PC-3 (cell line): Measurements from ENCODE around the gene RNU7-1. TPM values are rescaled to one million over a fixed set of nuclear protein-coding genes. Genes with fewer than 3 reads are reported as not detected.
A peak's percentile ranks its signal among the peaks of the same experiment; 100 is the strongest.
"Not testable (repeated sequence)": the region's sequence is repeated elsewhere in the genome, so short reads cannot be mapped to it uniquely, and the experiment has no call there.

ENCODE experiments used
- ATAC-seq: fragments of 200-7000 bp; cut with Tn5 transposase; 2 replicates; pipeline ENCODE4 v1.9.1; 2020; ENCODE audit warnings: mild to moderate bottlenecking, moderate library complexity
- BruUV-seq: library from RNA; stranded (reverse); fragments of 400-500 nt; replicated peaks from 2 replicates; lab custom pipeline; 2021; lab: Mats Ljungman, UMichigan
- CTCF ChIA-PET: fragments of 300-600 bp; sonication (Branson Sonifier 250); formaldehyde crosslinking; loops from one replicate; lab custom pipeline; 2022; ENCODE audit warnings: antibody characterized with exemption; lab: Charles Lee
- POLR2A ChIA-PET: fragments of 300-600 bp; sonication (Branson Sonifier 250); formaldehyde crosslinking; loops from one replicate; lab custom pipeline; 2022; ENCODE audit warnings: antibody characterized with exemption; ENCODE audit not compliant: unreplicated experiment; lab: Charles Lee
- DNase-seq: peaks from one replicate; pipeline ENCODE4 v3.0.0-alpha.2; 2015
- H2AFZ ChIP-seq: fragments of 300-600 bp; sonication (generic); 2 replicates; pipeline ENCODE4 v1.6.0; 2016; ENCODE audit warnings: antibody characterized with exemption, low read length
- H3F3A ChIP-seq: fragments of 300-600 bp; sonication (generic); one replicate; pipeline ENCODE4 v1.6.0; 2017; ENCODE audit warnings: antibody characterized with exemption, low read length, control low read depth, mild to moderate bottlenecking; ENCODE audit not compliant: unreplicated experiment
- H3K27ac ChIP-seq: fragments of 300-600 bp; sonication (generic); 2 replicates; pipeline ENCODE4 v1.5.1; 2016; ENCODE audit warnings: mild to moderate bottlenecking, low read length
- H3K27me3 ChIP-seq: fragments of 300-600 bp; sonication (generic); 2 replicates; pipeline ENCODE4 v1.6.1; 2016; ENCODE audit warnings: low read length, mixed read lengths
- H3K36me3 ChIP-seq: fragments of 300-600 bp; sonication (generic); 2 replicates; pipeline ENCODE4 v1.6.1; 2016; ENCODE audit warnings: low read depth, mixed run types, low read length, mixed read lengths
- H3K4me1 ChIP-seq: fragments of 300-600 bp; sonication (generic); 2 replicates; pipeline ENCODE4 v1.5.1; 2016; ENCODE audit warnings: low read length; ENCODE audit not compliant: insufficient read depth
- H3K4me2 ChIP-seq: fragments of 300-600 bp; sonication (generic); 2 replicates; pipeline ENCODE4 v1.6.0; 2016; ENCODE audit warnings: low read length
- H3K4me3 ChIP-seq: fragments of 300-600 bp; sonication (generic); 2 replicates; pipeline ENCODE4 v1.5.1; 2016; ENCODE audit warnings: mild to moderate bottlenecking, low read length, mixed read lengths
- H3K79me2 ChIP-seq: fragments of 300-600 bp; sonication (generic); 2 replicates; pipeline ENCODE4 v1.6.1; 2017; ENCODE audit warnings: low read length, mixed read lengths
- H3K9ac ChIP-seq: fragments of 300-600 bp; sonication (generic); 2 replicates; pipeline ENCODE4 v1.6.0; 2016; ENCODE audit warnings: mild to moderate bottlenecking, low read length
- H3K9me2 ChIP-seq: fragments of 300-600 bp; sonication (generic); replicated peaks from 2 replicates; pipeline ENCODE4 v1.6.1; 2016; ENCODE audit warnings: mixed run types, low read length, mixed read lengths
- H3K9me3 ChIP-seq: fragments of 300-600 bp; sonication (generic); 2 replicates; pipeline ENCODE4 v1.6.1; 2016; ENCODE audit warnings: low read length, mixed read lengths
- H4K20me1 ChIP-seq: fragments of 300-600 bp; sonication (generic); 2 replicates; pipeline ENCODE4 v1.6.1; 2016; ENCODE audit warnings: low read length, mixed read lengths
- CTCF ChIP-seq: fragments of 300-600 bp; sonication (generic); conservative IDR thresholded peaks from 2 replicates; pipeline ENCODE4 v1.5.1; 2017; ENCODE audit warnings: antibody characterized with exemption, low read depth, mild to moderate bottlenecking, low read length
- EZH2 ChIP-seq: fragments of 300-600 bp; sonication (generic); IDR thresholded peaks from one replicate; pipeline ENCODE4 v1.6.1; 2017; ENCODE audit warnings: antibody characterized with exemption, mild to moderate bottlenecking, low read length; ENCODE audit not compliant: unreplicated experiment
- EZH2phosphoT487 ChIP-seq: fragments of 300-600 bp; sonication (generic); IDR thresholded peaks from 2 replicates; pipeline ENCODE4 v1.6.1; 2018; ENCODE audit warnings: mild to moderate bottlenecking, antibody characterized with exemption, low read length, borderline replicate concordance
- intact Hi-C: fragments of 100-400 bp; cut with micrococcal nuclease; formaldehyde crosslinking; loops from 2 replicates; pipeline ENCODE4 v1.9.0; 2023
- total RNA-seq: library from RNA; depleted of rRNA; stranded (reverse); fragments of >200 nt; gene quantifications from 2 replicates; pipeline ENCODE4 v1.2.3, GENCODE V29; 2014

Gene RNU7-1
- total RNA-seq, 1 experiment from 2014 or later, result not detected

- Histone ChIP-seq H3K4me3 (peak within 1 kb of the TSS; percentile 85), H3K9ac (peak within 1 kb of the TSS; percentile 72), H3K9me2 (no peaks in the 10 kb centered on the region), H3K36me3 (no peaks in the 10 kb centered on the region), H3K27me3 (no peaks in the 10 kb centered on the region), H4K20me1 (no peaks in the 10 kb centered on the region), H3K9me3 (no peaks in the 10 kb centered on the region), H2AFZ (peak within 1 kb of the TSS; percentile 99), H3F3A (no peaks in the 10 kb centered on the region), H3K27ac (peak within 1 kb of the TSS; percentile 22), H3K79me2 (no peaks in the 10 kb centered on the region), H3K4me1 (peaks cover 16% of the 10 kb centered on the region), H3K4me2 (peak within 1 kb of the TSS; percentile 99)
- peak; percentile 92 for DNase-seq
- TF ChIP-seq CTCF (no peak), EZH2 (no peak), EZH2phosphoT487 (no peak)
- POLR2A ChIA-PET, result interaction anchor here (0.6 to 0.9 kb wide), 3 partner anchors 13 to 46 kb away, joined by 3 to 8 read pairs (median 4); no protein-coding TSS in a partner anchor
- BruUV-seq, result TSS peak; percentile 65
- ATAC-seq, result peak; percentile 95
- intact Hi-C loops, result no loop called here
- CTCF ChIA-PET, result no interaction called here
These were observed 39.0 kb upstream of the RNU7-1 start, which contains the start of gene LRRC23 for GRCh38 chr12:6904280-6905276. Gene LRRC23 (plus strand): TSS chr12:6904822. CDS start chr12:6905634, 812 bp downstream.

- POLR2A ChIA-PET, result interaction anchor here (0.9 kb wide), 1 partner anchor 14 kb away, joined by 3 read pairs; no protein-coding TSS in a partner anchor
- peak overlapping the region; percentile 99 for H2AFZ ChIP-seq
- H3K4me2 ChIP-seq, result peak overlapping the region; percentile 99
- H3K27me3 ChIP-seq, result no peaks in the 10 kb centered on the region
- H3K27ac ChIP-seq, result no peak overlapping the region
- H3K4me1 ChIP-seq, result peaks cover 16% of the 10 kb centered on the region
- H3K9ac ChIP-seq, result 0 out of 2 replicates have a peak overlapping the region, but pooled peaks have one; percentile 72
- CTCF ChIA-PET, result no interaction called here
- BruUV-seq, result no TSS peak
- H4K20me1 ChIP-seq, result no peaks in the 10 kb centered on the region
- H3K79me2 ChIP-seq, result no peaks in the 10 kb centered on the region
- H3K36me3 ChIP-seq, result no peaks in the 10 kb centered on the region
- no peaks in the 10 kb centered on the region for H3K9me3 ChIP-seq
- no peaks in the 10 kb centered on the region for H3F3A ChIP-seq
- H3K9me2 ChIP-seq, result no peaks in the 10 kb centered on the region
- H3K4me3 ChIP-seq, result peak overlapping the region; percentile 85
- intact Hi-C loops, result no loop called here
- DNase-seq (no peak), ATAC-seq (no peak)
- TF ChIP-seq EZH2 (no peak), CTCF (no peak), EZH2phosphoT487 (no peak)
These were observed 38.1 kb upstream of the RNU7-1 start for GRCh38 chr12:6905414-6906040.

GRCh38 chr12:6908141-6908540 lies 35.5 kb upstream of the RNU7-1 start:
- H2AFZ ChIP-seq, intact Hi-C loops: not testable (repeated sequence)

More at GRCh38 chr12:6908141-6908540, 35.5 kb upstream of the RNU7-1 start:
- CTCF ChIA-PET, H3K4me2 ChIP-seq, DNase-seq, H3K9ac ChIP-seq, BruUV-seq, H3K9me3 ChIP-seq, H3F3A ChIP-seq, H3K27ac ChIP-seq, H3K4me3 ChIP-seq, H4K20me1 ChIP-seq, H3K9me2 ChIP-seq, H3K36me3 ChIP-seq, ATAC-seq, H3K27me3 ChIP-seq, H3K79me2 ChIP-seq, POLR2A ChIA-PET: not testable (repeated sequence)
- peaks cover 14% of the 10 kb centered on the region for H3K4me1 ChIP-seq
